Measurements from ENCODE around the gene TPI1. TPM values are rescaled to one million over a fixed set of nuclear protein-coding genes. Genes with fewer than 3 reads are reported as not detected.

Gene TPI1
- total RNA-seq, 1 experiment from 2014 or later: 1,045 TPM

- TF ChIP-seq CDX4 (CRISPR knock-in tag; IDR thresholded peaks at IDR 0.05; ENCODE audit: borderline replicate concordance): no peak
- no peak for TF ChIP-seq MLX (CRISPR knock-in tag; IDR thresholded peaks at IDR 0.05)
- TF ChIP-seq USF1 (CRISPR knock-in tag; IDR thresholded peaks at IDR 0.05): peak; percentile 88
- no peak for TF ChIP-seq NFE2L1 (CRISPR knock-in tag; IDR thresholded peaks at IDR 0.05)
- no peak for TF ChIP-seq HMGA2 (CRISPR knock-in tag; IDR thresholded peaks at IDR 0.05)
Observed at GRCh38 chr12:6827437-6827911, 39.9 kb upstream of the TPI1 start (continued).

- POLR2A ChIA-PET: interaction anchor here (0.6 to 1.9 kb wide), 7 partner anchors 45 to 378 kb away, joined by 3 to 7 read pairs (median 4); partner anchors contain the start of genes MLF2, PTMS and SPSB2
- Mint-ChIP-seq H3K9me3 (no peaks in the 10 kb centered on the region), H3K27ac (peak within 1 kb of the TSS; percentile 97), H3K27me3 (ENCODE audit: low read depth) (peaks cover 32% of the 10 kb centered on the region), H3K4me1 (peaks cover 44% of the 10 kb centered on the region), H3K36me3 (peaks cover 23% of the 10 kb centered on the region), H3K4me3 (peak within 1 kb of the TSS; percentile 99)
- CTCF ChIA-PET: interaction anchor here (1.0 to 8.9 kb wide), 8 partner anchors 12 to 139 kb away, joined by 3 to 110 read pairs (median 6); partner anchors contain the start of genes GNB3, LAG3, MLF2 and PTMS
- DNase-seq (ENCODE audit: low spot score) (peak; percentile 53), ATAC-seq (no peak)
- no peak for TF ChIP-seq RELA (CRISPR knock-in tag; IDR thresholded peaks at IDR 0.05; ENCODE audit: borderline replicate concordance)
- TF ChIP-seq FOXP4 (CRISPR knock-in tag; IDR thresholded peaks at IDR 0.05): 0 out of 2 replicates have a peak, but pooled peaks have one; percentile 45
- peak; percentile 51; the same call in 1 of the 2 replicates for TF ChIP-seq TP53 (CRISPR knock-in tag; IDR thresholded peaks at IDR 0.05)
- no peak for TF ChIP-seq AFF4 (CRISPR knock-in tag; IDR thresholded peaks at IDR 0.05; ENCODE audit: borderline replicate concordance)
Observed at GRCh38 chr12:6827982-6828780, 39.1 kb upstream of the TPI1 start, which contains the start of gene P3H3. TSS of gene P3H3 (plus strand) at chr12:6828407. CDS start at chr12:6828441, 34 bp downstream.

- Mint-ChIP-seq H3K36me3 (peaks cover 31% of the 10 kb centered on the region), H3K9me3 (no peaks in the 10 kb centered on the region), H3K4me1 (peaks cover 41% of the 10 kb centered on the region), H3K27me3 (ENCODE audit: low read depth) (peaks cover 25% of the 10 kb centered on the region), H3K27ac (peak overlapping the region; percentile 94), H3K4me3 (peak overlapping the region; percentile 99)
- CTCF ChIA-PET: interaction anchor here (0.5 to 8.9 kb wide), 8 partner anchors 23 to 203 kb away, joined by 3 to 110 read pairs (median 4); partner anchors contain the start of genes COPS7A, LAG3, MLF2 and PTMS
- peak; percentile 72 for DNase-seq (ENCODE audit: low spot score)
- POLR2A ChIA-PET: interaction anchor here (0.6 to 1.9 kb wide), 6 partner anchors 18 to 378 kb away, joined by 3 to 7 read pairs (median 3); partner anchors contain the start of genes CDCA3 and PTMS
- ATAC-seq: peak; percentile 40
- TF ChIP-seq PREB (CRISPR knock-in tag; IDR thresholded peaks at IDR 0.05; ENCODE audit: borderline replicate concordance) (no peak), NR1H2 (CRISPR knock-in tag; IDR thresholded peaks at IDR 0.05) (no peak), ATF1 (CRISPR knock-in tag; IDR thresholded peaks at IDR 0.05) (no peak), CDX4 (CRISPR knock-in tag; IDR thresholded peaks at IDR 0.05; ENCODE audit: borderline replicate concordance) (no peak), NR2C2 (CRISPR knock-in tag; IDR thresholded peaks at IDR 0.05) (no peak), ZNF138 (CRISPR knock-in tag; conservative IDR thresholded peaks at IDR 0.05) (no peak), ATF6 (CRISPR knock-in tag; IDR thresholded peaks at IDR 0.05) (no peak)
Observed at GRCh38 chr12:6828781-6829535, 38.4 kb upstream of the TPI1 start.

All from WTC11 (cell line).